Peyer's patch (tissue), 4 donors: ENCODE measurements around the gene TRIM27.

ENCODE experiments used
- POLR2A ChIP-seq, 2 donors: fragments of 450-650 bp; IDR thresholded peaks; one replicate each; pipeline ENCODE4 v1.5.1; 2017; ENCODE audit warnings: antibody characterized with exemption in 2 of 2, mild to moderate bottlenecking in 2 of 2, moderate library complexity in 2 of 2
- TF ChIP-seq, protein P1 (sequence below), 6 experiments: fragments of 450-650 bp in 4 of 6; fragments of 200-600 bp in 2 of 6; sonication (generic) in 1 of 6; IDR thresholded peaks; one replicate each; pipeline ENCODE4 v1.5.1; 2017 to 2019; ENCODE audit warnings: antibody characterized with exemption in 6 of 6, mild to moderate bottlenecking in 3 of 6, moderate library complexity in 1 of 6

DNA sequence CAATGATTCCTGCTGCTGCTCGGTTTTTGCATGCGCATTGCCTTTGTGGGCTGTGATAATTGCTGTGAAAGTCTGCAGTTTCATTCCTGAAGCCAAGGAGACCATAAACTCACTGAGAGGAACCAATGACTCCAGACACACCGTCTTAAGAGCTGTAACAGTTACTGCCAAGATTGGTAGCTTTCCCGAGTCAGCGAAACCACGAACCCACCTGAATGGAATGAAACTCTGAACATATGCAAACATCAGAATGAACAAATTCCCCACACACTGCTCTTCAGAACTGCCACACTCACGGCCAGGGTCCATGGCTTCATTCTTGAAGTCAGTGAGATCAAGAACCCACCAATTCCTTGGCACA lies 37.7 kb downstream of the TRIM27 start:
- TF ChIP-seq, protein P1, sequence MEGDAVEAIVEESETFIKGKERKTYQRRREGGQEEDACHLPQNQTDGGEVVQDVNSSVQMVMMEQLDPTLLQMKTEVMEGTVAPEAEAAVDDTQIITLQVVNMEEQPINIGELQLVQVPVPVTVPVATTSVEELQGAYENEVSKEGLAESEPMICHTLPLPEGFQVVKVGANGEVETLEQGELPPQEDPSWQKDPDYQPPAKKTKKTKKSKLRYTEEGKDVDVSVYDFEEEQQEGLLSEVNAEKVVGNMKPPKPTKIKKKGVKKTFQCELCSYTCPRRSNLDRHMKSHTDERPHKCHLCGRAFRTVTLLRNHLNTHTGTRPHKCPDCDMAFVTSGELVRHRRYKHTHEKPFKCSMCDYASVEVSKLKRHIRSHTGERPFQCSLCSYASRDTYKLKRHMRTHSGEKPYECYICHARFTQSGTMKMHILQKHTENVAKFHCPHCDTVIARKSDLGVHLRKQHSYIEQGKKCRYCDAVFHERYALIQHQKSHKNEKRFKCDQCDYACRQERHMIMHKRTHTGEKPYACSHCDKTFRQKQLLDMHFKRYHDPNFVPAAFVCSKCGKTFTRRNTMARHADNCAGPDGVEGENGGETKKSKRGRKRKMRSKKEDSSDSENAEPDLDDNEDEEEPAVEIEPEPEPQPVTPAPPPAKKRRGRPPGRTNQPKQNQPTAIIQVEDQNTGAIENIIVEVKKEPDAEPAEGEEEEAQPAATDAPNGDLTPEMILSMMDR (IDR thresholded peaks at IDR 0.05), result no peak
- TF ChIP-seq POLR2A (IDR thresholded peaks at IDR 0.05), result no peak
